ENCODE results near the gene CTBP1. TPM values are rescaled to one million over a fixed set of nuclear protein-coding genes. Genes with fewer than 3 reads are reported as not detected.

The CTBP1 gene
- total and polyA plus RNA-seq, 2 donors from 2014 or later, result 96.1 to 170 TPM

- Histone ChIP-seq H3K4me3 (ENCODE audit: low read length in 3 of 3) (no peak overlapping the region), H3K9ac (ENCODE audit: low read length in 3 of 3) (no peak overlapping the region), H3K27ac (ENCODE audit: low read depth in 2 of 2, low read length in 2 of 2) (no peak overlapping the region), H3K9me3 (ENCODE audit: control insufficient read depth in 2 of 3, insufficient read depth in 1 of 3, low read length in 3 of 3) (no peaks in the 10 kb centered on the region), H3K4me1 (ENCODE audit: control insufficient read depth in 2 of 3, insufficient read depth in 2 of 3, low read depth in 1 of 3, low read length in 3 of 3) (no peaks in the 10 kb centered on the region), H3K27me3 (ENCODE audit: control insufficient read depth, insufficient read depth, low read length) (no peaks in the 10 kb centered on the region), H3K36me3 (ENCODE audit: control insufficient read depth in 2 of 3, insufficient read depth in 3 of 3, low read length in 3 of 3) (no peaks in the 10 kb centered on the region)
- intact Hi-C loops (cut with DNase I), result no loop called here
- FAIRE-seq, result no peak
- DNase-seq, result no peak
- no peak for TF ChIP-seq CTCF (IDR thresholded peaks at IDR 0.05; ENCODE audit: borderline replicate concordance, extremely low read depth, insufficient read depth)
Observed at GRCh38 chr4:1276984-1277383, 28.1 kb upstream of the CTBP1 start.

- Histone ChIP-seq H3K4me3 (ENCODE audit: low read length in 3 of 3) (no peak overlapping the region), H3K27ac (ENCODE audit: low read depth in 2 of 2, low read length in 2 of 2) (no peak overlapping the region), H3K4me1 (ENCODE audit: control insufficient read depth in 2 of 3, insufficient read depth in 2 of 3, low read depth in 1 of 3, low read length in 3 of 3) (no peaks in the 10 kb centered on the region), H3K27me3 (ENCODE audit: control insufficient read depth, insufficient read depth, low read length) (no peaks in the 10 kb centered on the region), H3K9me3 (ENCODE audit: control insufficient read depth in 2 of 3, insufficient read depth in 1 of 3, low read length in 3 of 3) (no peaks in the 10 kb centered on the region), H3K9ac (ENCODE audit: low read length in 3 of 3) (no peak overlapping the region), H3K36me3 (ENCODE audit: control insufficient read depth in 2 of 3, insufficient read depth in 3 of 3, low read length in 3 of 3) (no peaks in the 10 kb centered on the region)
- TF ChIP-seq CTCF (IDR thresholded peaks at IDR 0.05; ENCODE audit: borderline replicate concordance, extremely low read depth, insufficient read depth), result no peak
- no peak for DNase-seq
- FAIRE-seq, result no peak
- intact Hi-C loops (cut with DNase I), result no loop called here
Observed at GRCh38 chr4:1274871-1275270, 25.9 kb upstream of the CTBP1 start.

- Histone ChIP-seq H3K27me3 (ENCODE audit: control insufficient read depth, insufficient read depth, low read length) (no peaks in the 10 kb centered on the region), H3K36me3 (ENCODE audit: control insufficient read depth in 2 of 3, insufficient read depth in 3 of 3, low read length in 3 of 3) (no peaks in the 10 kb centered on the region), H3K27ac (ENCODE audit: low read depth in 2 of 2, low read length in 2 of 2) (no peak overlapping the region), H3K9me3 (ENCODE audit: control insufficient read depth in 2 of 3, insufficient read depth in 1 of 3, low read length in 3 of 3) (peaks cover 0 to 4% (median 0%) of the 10 kb centered on the region in 3 donors), H3K4me1 (ENCODE audit: control insufficient read depth in 2 of 3, insufficient read depth in 2 of 3, low read depth in 1 of 3, low read length in 3 of 3) (no peaks in the 10 kb centered on the region), H3K9ac (ENCODE audit: low read length in 3 of 3) (no peak overlapping the region), H3K4me3 (ENCODE audit: low read length in 3 of 3) (no peak overlapping the region)
- TF ChIP-seq CTCF (IDR thresholded peaks at IDR 0.05; ENCODE audit: borderline replicate concordance, extremely low read depth, insufficient read depth), result no peak
- DNase-seq, result no peak
- intact Hi-C loops (cut with DNase I), result no loop called here
- FAIRE-seq, result no peak
Observed at GRCh38 chr4:1271686-1272085, 22.8 kb upstream of the CTBP1 start.

- DNase-seq, result no peak
- intact Hi-C loops (cut with DNase I), result loop anchor here (10.0 kb wide), 1 partner anchor 134 kb away; no protein-coding TSS in a partner anchor
- H3K36me3 ChIP-seq (ENCODE audit: control insufficient read depth in 2 of 3, insufficient read depth in 3 of 3, low read length in 3 of 3), result no peaks in the 10 kb centered on the region
- no peaks in the 10 kb centered on the region for H3K4me1 ChIP-seq (ENCODE audit: control insufficient read depth in 2 of 3, insufficient read depth in 2 of 3, low read depth in 1 of 3, low read length in 3 of 3)
- no peak overlapping the region for H3K4me3 ChIP-seq (ENCODE audit: low read length in 3 of 3)
- no peak overlapping the region for H3K27ac ChIP-seq (ENCODE audit: low read depth in 2 of 2, low read length in 2 of 2)
- no peak for FAIRE-seq
- no peaks in the 10 kb centered on the region for H3K27me3 ChIP-seq (ENCODE audit: control insufficient read depth, insufficient read depth, low read length)
- no peak overlapping the region for H3K9ac ChIP-seq (ENCODE audit: low read length in 3 of 3)
- H3K9me3 ChIP-seq (ENCODE audit: control insufficient read depth in 2 of 3, insufficient read depth in 1 of 3, low read length in 3 of 3), result peaks cover 0 to 4% (median 0%) of the 10 kb centered on the region in 3 donors
- TF ChIP-seq CTCF (IDR thresholded peaks at IDR 0.05; ENCODE audit: borderline replicate concordance, extremely low read depth, insufficient read depth), result no peak
Observed at GRCh38 chr4:1269209-1269608, 20.3 kb upstream of the CTBP1 start.
